Heart left ventricle (tissue), 16 donors: ENCODE data around the gene CPLANE2. TPM values are rescaled to one million over a fixed set of nuclear protein-coding genes. Genes with fewer than 3 reads are reported as not detected.
A peak's percentile ranks its signal among the peaks of the same experiment; 100 is the strongest.

Source experiments
- ATAC-seq, 4 donors: fragments of 200-7000 bp; cut with Tn5 transposase; one replicate each; pipeline ENCODE4 v1.9.1; 2020 to 2022; ENCODE audit warnings: moderate library complexity in 4 of 4, mild to moderate bottlenecking in 3 of 4, moderate number of reproducible peaks in 1 of 4
- DNase-seq, 5 donors: peaks; one replicate each; pipeline ENCODE4 v3.0.0-alpha.2; 2020
- H3K27ac ChIP-seq, 12 donors: fragments of 200-600 bp; sonication (generic) in 4 of 12; one replicate each; pipeline versions ENCODE4 v1.5.0 to v1.8.0; 2016 to 2022; ENCODE audit warnings: mild to moderate bottlenecking in 2 of 12
- H3K27me3 ChIP-seq, 9 donors: fragments of 200-600 bp; sonication (generic) in 2 of 9; one replicate each; pipeline versions ENCODE4 v1.5.1 to v1.8.0; 2016 to 2022; ENCODE audit warnings: mild to moderate bottlenecking in 3 of 9
- H3K36me3 ChIP-seq, 9 donors: fragments of 200-600 bp; sonication (generic) in 2 of 9; one replicate each; pipeline versions ENCODE4 v1.5.0 to v1.8.0; 2018 to 2022; ENCODE audit warnings: mild to moderate bottlenecking in 2 of 9
- H3K4me1 ChIP-seq, 12 donors: fragments of 200-600 bp; sonication (generic) in 4 of 12; one replicate each; pipeline versions ENCODE4 v1.5.0 to v1.8.0; 2016 to 2022; ENCODE audit warnings: mild to moderate bottlenecking in 3 of 12
- H3K4me3 ChIP-seq, 12 donors: fragments of 200-600 bp; sonication (generic) in 4 of 12; one replicate each; pipeline versions ENCODE4 v1.5.0 to v1.8.0; 2017 to 2022; ENCODE audit warnings: mild to moderate bottlenecking in 9 of 12, moderate library complexity in 4 of 12
- H3K9me3 ChIP-seq, 12 donors: fragments of 200-600 bp; sonication (generic) in 4 of 12; one replicate each; pipeline versions ENCODE4 v1.5.0 to v1.8.0; 2016 to 2022; ENCODE audit warnings: mild to moderate bottlenecking in 1 of 12
- CTCF ChIP-seq, 12 donors: fragments of 200-600 bp; sonication (generic) in 4 of 12; IDR thresholded peaks; one replicate each; pipeline versions ENCODE4 v1.5.0 to v1.8.0; 2018 to 2022; ENCODE audit warnings: antibody characterized with exemption in 12 of 12, mild to moderate bottlenecking in 5 of 12
- POLR2A ChIP-seq, 2 donors: fragments of 450-650 bp; IDR thresholded peaks; one replicate each; pipeline ENCODE4 v1.6.1; 2017; ENCODE audit warnings: antibody characterized with exemption in 2 of 2, mild to moderate bottlenecking in 2 of 2, moderate library complexity in 2 of 2
- WGBS, 4 donors: extraction: QIAGEN DNeasy Blood & Tissue Kit in 2 of 4; methylation state at CpG; one replicate each; pipeline versions ENCODE4 v1.1.5 to v1.1.7; 2013 to 2018; 5-methylcytosine and 5-hydroxymethylcytosine counted together
- intact Hi-C, 10 donors: fragments of 100-400 bp; cut with DNase I; formaldehyde crosslinking; loops; one replicate each; pipeline versions ENCODE4 v1.11.1 to v1.14.2; 2022
- polyA plus RNA-seq, 2 donors: library from polyadenylated mRNA; stranded (reverse); fragments of 200-250 nt; gene quantifications; one replicate each; pipeline ENCODE4 v1.2.3, GENCODE V29; 2013
- total RNA-seq, 9 donors: library from RNA; depleted of rRNA in 2 of 9; stranded (reverse); fragments of >200 nt in 2 of 9; fragmentation: NEBNext Ultra II Directional in 3 of 9; extraction: Animal tissue kit (Norgen Biotek cat#: 25700) in 3 of 9; gene quantifications; one replicate each; pipeline versions ENCODE4 v1.1.0 to v1.2.4, GENCODE V29; 2016 to 2023
- donor health status: ischemic (EF 13 %, LVEDD 7.1; RV severe dilation, severe dysfunction).
- donor health status: healthy with polysubstance abuse.
- donor health status: DM: no; HTN: yes; CAD: no.
- donor health status: DM: no; HTN: no; CAD: no.
- donor health status: ischemic (EF 25% LVEDD 6.9; RV normal size, moderate dysfunction).
- donor health status: ischemic (EF 25% LVEDD 5.7; RV mildly dilated, moderate dysfunction).
- donor health status: healthy.
- donor health status: DM: yes; HTN: yes; CAD: no.
- donor health status: ischemic (EF 35%, LVEDD 5.7; RV mildly dilated, moderate dysfunction).
- donor health status: nonischemic (EF 11% LVEDD 7.7; RV severe dilation, severe dysfunction).
- donor health status: DM: yes; HTN: yes; CAD: no.
- donor health status: PGD.
- donor health status: ischemic (EF 29% LVEDD 5.4; RV normal size, mild dysfunction).
- donor health status: nonischemic (EF 23%, LVEDD 6.1; RV moderate dilation, normal function).

Gene CPLANE2
- total and polyA plus RNA-seq, 11 donors: 3.6 to 9.9 (median 5.7) TPM

GRCh38 chr1:16267690-16268180 is 30.8 kb upstream of the CPLANE2 start:
- H3K27ac ChIP-seq: peak overlapping the region in 2 of 12 donors; percentile 36 to 62
- H3K27me3 ChIP-seq: no peaks in the 10 kb centered on the region
- H3K4me3 ChIP-seq: no peak overlapping the region
- intact Hi-C loops: loop anchor here in 2 of 10 donors (5.0 kb wide), 1 partner anchor 85 kb away; the partner anchor contains the start of gene FBXO42 (in 2 of the 2)
- no peaks in the 10 kb centered on the region for H3K9me3 ChIP-seq
- DNase-seq (no peak), ATAC-seq (no peak)
- no peaks in the 10 kb centered on the region for H3K36me3 ChIP-seq
- peaks cover 0 to 63% (median 28%) of the 10 kb centered on the region in 12 donors for H3K4me1 ChIP-seq
- TF ChIP-seq POLR2A (IDR thresholded peaks at IDR 0.05): no peak
- no peak for TF ChIP-seq CTCF (IDR thresholded peaks at IDR 0.05)

- Histone ChIP-seq H3K9me3 (no peaks in the 10 kb centered on the region), H3K27me3 (no peaks in the 10 kb centered on the region), H3K4me3 (no peak overlapping the region), H3K27ac (peak overlapping the region in 10 of 12 donors; percentile 4 to 74 (median 49)), H3K4me1 (peaks cover 0 to 63% (median 28%) of the 10 kb centered on the region in 12 donors), H3K36me3 (no peaks in the 10 kb centered on the region)
- 45 to 52% (median 49%) methylated on average over 4 of the region's 4 CpGs for WGBS, 4 donors
- DNase-seq (no peak), ATAC-seq (peak; percentile 72 to 91 (median 81))
- no peak for TF ChIP-seq CTCF (IDR thresholded peaks at IDR 0.05)
- TF ChIP-seq POLR2A (IDR thresholded peaks at IDR 0.05): no peak
- intact Hi-C loops: loop anchor here in 2 of 10 donors (5.0 kb wide), 1 partner anchor 86 kb away; the partner anchor contains the start of gene FBXO42 (in 2 of the 2)
Measured at GRCh38 chr1:16266411-16267118, 29.6 kb upstream of the CPLANE2 start.

GRCh38 chr1:16262067-16262466 is 25.1 kb upstream of the CPLANE2 start:
- no peak for DNase-seq
- intact Hi-C loops: no loop called here
- 95 to 100% (median 97%) methylated on average over 1 of the region's 1 CpG for WGBS, 4 donors

More at GRCh38 chr1:16262067-16262466, 25.1 kb upstream of the CPLANE2 start:
- no peak overlapping the region for H3K4me3 ChIP-seq
- no peak for ATAC-seq
- peaks cover 0 to 38% (median 16%) of the 10 kb centered on the region in 12 donors for H3K4me1 ChIP-seq
- peaks cover 0 to 6% (median 0%) of the 10 kb centered on the region in 9 donors for H3K36me3 ChIP-seq
- no peaks in the 10 kb centered on the region for H3K27me3 ChIP-seq
- H3K27ac ChIP-seq: no peak overlapping the region
- TF ChIP-seq CTCF (IDR thresholded peaks at IDR 0.05) (no peak), POLR2A (IDR thresholded peaks at IDR 0.05) (no peak)
- no peaks in the 10 kb centered on the region for H3K9me3 ChIP-seq
